ENCODE data around the gene NRF1. TPM values are rescaled to one million over a fixed set of nuclear protein-coding genes. Genes with fewer than 3 reads are reported as not detected.
"Not testable (repeated sequence)": the region's sequence is repeated elsewhere in the genome, so short reads cannot be mapped to it uniquely, and the experiment has no call there.

The NRF1 gene
- total RNA-seq, 1 donor from 2014 or later, result 32.4 TPM

DNA sequence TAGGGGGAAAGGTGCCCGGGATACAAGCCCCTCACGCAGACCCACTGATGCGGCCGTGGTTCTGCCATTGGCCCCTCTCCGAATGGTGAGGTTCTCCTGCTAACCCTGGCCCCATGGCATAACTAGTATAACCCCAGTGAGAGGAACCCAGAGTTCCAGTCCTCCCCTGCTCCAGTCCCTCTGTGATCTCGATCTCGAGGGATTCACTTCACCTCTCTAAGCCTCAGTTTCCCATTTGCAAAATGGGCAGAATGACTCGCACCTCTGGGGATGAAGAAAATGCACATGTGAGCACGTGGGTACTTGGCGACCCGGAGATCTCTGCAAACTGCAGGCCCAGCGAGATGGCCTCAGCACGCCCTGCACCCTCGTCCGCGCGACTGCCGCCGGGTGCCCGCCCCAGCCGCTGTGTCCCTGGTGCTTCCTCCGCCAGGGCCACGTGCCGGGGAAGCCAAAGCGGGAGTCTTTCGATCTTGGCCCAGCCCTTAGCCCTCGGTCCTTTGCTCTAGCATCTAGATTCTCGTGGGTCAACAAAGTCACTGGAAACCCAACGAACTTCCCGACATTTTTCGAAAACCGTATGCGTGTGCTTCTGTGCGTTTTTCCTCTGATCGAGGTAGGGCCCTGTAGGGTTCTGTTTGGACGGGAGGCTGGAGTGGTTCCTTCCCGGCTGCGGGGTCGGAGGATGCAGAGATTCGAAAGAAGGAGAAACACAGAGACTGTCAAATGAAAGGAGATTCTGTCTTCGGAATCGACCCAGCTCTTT is 171.5 kb downstream of the NRF1 start:
- DNase-seq (ENCODE audit: low spot score), result no peak

DNA sequence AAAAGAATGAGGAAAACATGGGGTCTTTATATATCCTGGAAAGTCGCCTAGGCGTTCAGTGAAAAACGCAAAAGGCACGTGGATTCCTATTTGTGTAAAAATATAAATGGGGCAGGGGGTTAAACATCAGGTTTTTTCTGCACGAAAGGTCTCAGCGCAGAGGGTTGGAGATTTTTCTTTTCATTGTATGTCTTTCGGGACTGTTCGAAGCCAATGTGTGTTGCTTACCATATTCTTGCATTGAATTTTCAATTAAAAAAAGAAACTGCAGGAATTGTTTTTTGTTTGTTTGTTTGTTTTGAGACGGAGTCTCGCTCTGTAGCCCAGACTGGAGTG is 172.0 kb downstream of the NRF1 start:
- no peak for DNase-seq (ENCODE audit: low spot score)

DNA sequence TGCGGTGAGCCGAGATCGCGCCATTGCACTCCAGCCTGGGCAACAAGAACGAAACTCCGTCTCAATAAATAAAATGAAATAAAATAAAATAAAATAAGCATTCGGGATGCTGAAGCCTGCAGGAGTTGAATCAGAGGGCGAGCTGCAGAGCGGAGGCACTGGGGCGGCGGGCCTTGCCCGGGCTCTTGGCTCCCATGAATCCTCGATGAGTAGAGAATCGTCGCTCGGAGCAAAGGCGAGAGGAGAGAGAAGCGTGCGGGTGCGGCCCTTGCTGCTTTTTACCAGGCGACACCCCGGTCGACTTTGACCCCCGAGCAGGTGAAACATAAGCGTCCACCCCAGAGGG is 172.9 kb downstream of the NRF1 start:
- DNase-seq (ENCODE audit: low spot score), result no peak

DNA sequence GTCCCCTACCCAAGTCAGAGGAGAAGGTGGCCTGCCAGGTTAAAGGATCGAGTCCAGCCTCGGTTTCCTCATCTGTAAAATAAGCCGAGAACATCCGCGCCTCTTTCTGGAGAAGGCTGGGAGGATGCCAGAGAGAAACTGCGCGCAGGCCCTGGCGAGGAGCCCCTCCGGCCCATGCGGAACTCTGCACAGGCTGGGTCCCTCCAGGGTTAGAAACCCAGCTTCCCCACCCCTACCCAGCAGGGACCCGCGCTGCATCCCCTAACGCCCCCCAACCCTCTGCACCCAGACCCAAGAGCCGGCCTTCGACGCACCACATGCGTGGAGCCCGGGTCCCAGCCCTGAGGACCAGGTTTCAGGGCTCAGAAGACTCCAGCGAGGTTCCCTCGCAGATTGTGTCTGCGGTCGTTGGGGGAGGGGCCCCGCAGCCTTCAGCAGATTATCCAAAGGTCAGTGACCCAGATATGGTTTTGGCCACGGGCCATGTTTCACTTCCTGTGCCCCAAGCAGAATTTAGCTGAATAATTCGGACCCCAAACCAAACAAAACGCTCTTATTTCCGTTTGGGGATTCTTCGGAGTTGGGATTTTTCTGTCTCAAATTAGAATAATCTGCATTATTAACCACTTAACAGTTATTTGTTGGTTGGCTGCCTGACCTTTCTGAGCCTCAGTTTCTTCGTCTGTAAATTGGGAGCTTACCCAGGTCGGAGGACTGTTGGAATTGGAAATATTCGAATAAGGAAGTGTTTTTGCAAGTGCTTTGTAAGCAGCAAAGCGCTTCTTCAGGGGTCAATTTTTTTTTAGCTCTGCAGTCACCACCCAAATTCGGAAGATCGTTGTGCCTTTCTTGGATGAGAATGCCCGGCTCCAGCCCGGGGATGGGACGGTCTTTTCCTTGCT is 173.5 kb downstream of the NRF1 start:
- no peak for DNase-seq (ENCODE audit: low spot score)

DNA sequence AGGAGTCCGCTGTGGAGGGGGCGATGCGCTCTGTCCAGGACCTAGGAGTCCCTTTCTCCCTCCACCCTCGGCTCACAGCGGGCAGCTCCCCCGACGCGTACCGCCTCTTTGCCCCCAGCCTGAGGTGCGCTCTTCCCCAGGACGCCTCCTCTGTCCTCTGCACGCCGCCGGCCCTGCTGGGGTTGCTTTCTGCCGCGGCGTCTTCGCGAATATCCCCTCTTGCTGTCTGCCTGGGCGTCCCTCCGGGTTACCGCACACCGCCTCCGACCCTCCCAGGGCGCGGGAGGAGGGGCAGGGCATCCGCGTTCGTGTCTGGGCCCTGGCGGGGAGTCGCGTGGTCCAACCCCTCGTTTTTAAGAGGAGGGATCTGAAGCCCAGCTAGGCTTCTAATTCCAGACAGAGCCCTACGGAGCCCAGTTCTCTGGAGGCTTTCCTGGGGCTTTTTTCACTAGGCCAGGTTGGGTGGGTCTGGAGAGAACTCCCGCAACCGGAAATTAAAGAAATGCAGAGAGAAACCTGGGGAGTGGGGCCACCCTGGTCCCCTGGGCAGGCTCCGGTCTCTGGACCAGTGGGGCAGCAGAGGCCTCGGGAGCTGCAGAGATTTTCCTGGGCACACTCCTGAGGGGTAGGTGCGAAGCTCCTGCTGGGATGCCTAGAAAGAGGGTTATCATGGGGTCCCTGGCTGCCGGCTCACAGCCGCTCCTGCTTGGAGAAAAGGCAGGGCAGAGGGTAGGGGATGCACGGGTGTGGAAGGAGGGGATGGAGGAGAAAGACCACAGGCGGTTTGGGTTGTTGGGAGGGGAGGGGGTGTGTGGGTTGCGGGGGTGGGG is 174.4 kb downstream of the NRF1 start:
- DNase-seq (ENCODE audit: low spot score), result no peak

DNA sequence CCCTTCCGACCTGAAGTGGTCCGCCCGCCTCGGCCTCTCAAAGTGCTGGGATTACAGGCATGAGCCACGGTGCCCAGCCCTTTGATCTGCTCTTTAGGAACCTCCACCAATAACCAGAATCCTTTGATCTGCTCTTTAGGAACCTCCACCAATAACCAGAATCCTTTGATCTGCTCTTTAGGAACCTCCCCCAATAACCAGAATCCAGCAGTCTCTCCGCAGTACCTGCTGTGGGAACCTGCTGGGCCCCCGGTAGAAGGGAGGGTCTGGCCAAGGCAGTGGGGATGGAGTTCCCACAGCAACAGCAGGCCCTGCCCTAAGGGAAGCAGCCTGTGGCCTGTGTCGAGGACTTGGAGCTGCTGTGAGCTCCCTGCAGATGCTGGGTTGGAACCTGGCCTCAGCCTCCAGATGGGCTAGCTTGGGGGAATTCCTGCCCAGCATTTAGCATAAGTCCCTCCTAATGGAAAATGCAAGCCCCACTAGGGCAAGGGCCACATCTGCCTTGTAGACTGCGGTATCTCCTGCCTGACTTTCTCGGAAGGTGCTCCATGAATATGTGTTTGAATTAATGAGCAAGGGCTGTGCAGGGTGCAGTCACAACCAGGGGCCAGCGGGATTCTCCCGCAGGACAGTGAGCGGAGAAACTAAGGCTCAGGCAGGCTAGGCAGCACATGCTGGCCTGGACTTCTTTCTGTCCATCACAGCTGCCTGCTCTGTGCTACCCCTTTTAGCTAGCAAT is 175.5 kb downstream of the NRF1 start:
- DNase-seq (ENCODE audit: low spot score), result no peak

DNA sequence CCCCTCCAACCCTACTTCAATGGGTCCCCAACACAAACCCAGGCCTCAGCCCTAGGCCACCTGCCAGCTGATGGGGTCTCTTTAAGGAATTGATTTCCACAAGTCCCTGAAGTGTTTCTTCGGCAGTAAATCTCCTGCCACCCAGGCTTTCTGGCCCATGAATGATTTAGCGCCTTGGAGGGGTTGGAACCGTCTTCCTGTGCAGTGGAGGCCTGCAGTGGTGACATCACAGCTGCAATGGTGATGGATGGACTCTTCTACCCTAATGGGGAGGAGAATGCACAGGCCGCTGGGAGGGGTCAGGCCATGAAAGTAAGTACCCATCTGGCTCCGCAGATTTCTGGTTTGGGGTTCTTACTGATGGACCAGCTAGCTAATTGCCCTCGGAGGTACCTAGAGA is 177.5 kb downstream of the NRF1 start:
- no peak for DNase-seq (ENCODE audit: low spot score)

DNA sequence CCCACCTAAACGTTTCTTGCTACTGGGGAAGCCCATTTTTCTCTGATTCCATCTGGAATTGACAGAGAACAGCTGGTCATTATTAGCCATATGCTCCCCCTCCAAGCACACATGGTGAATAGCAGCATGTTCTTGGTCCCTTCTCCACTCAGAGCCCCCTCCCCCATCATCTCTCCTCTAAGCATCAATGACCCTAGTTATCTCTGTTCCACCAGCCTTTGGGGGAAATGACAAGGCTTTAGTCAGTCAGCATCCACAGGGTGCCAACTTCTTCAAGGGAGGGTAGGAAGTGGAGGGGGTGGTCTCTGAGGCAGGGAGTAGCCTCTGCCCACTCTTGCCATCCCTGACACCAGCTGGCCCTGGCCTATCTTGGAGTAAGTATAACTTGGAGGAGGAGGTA is 178.1 kb downstream of the NRF1 start:
- no peak for DNase-seq (ENCODE audit: low spot score)

DNA sequence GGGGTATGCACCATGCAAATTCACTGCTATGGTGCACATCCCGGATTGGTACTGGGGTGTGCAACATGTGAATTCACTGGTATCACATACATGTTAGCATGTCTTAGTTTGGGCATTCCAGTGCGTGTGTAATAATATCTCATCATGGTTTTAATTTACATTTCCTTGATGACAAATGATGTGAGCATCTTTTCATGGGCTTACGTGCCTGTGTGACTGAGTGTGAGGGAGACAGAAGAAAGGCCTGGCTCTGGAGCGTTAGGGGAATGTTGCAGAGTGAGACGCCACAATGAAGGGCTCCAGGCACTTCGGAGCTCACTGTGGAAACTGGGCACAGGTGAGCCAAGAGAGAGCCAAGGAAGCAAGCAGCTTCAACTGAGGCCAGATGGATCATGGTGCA is 178.6 kb downstream of the NRF1 start:
- no peak for DNase-seq (ENCODE audit: low spot score)

DNA sequence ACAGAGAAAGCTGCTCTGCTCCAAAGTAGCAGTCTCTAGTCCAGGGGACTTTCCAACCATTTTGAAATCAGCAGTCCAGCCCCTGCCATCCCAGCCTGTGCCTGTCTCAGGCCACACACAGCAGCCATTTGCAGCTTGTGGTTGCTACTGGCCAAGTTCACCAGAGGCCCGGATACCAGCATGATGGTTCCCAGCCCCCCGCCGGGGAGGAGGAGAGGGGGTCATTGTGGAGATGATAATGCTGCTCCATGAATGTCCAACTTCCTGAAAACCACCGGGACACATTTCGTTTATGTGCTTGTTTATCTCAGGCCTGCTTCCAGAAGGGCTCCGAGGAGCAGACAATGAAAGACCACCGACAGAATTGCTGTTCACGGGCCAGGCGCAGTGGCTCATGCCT is 181.2 kb downstream of the NRF1 start:
- no peak for DNase-seq (ENCODE audit: low spot score)

DNA sequence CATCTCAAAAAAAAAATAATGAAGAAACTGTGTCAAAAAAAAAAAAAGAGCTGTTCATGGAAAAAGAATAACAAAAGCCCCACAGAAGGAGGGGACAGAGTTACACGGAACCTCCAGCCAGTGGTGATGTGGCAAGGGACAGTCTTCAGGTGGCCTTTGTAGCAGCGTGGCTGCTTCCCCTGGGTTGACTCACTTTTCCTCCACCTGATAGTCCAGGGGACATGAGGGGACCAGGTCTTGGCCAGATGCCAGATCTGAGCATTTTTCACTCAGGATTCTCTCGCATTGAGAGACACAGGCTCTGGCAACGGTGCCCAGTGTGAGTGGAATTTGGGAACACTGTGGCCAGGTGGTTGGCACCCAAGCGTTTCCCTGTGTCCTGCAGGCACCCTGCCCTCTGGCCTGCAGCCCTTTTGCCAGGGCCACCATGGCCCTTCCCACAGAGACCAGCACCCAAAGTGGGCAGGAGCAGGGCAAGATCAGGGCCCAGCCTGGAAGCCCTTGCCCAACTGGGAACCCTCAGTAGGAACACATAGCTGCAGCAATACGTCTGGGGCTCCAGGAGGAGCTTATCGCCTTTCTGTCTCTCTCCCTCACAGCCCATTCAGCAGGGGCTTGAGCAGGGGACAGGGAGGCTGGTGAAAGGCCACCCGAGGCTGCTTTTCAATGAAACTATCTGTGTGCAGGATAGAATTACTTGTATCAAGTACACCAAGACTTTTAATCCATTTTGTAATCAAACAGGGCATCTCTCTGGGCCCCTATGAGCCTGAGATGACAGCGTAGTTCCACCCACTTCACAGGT is 182.2 kb downstream of the NRF1 start:
- DNase-seq (ENCODE audit: low spot score), result no peak

DNA sequence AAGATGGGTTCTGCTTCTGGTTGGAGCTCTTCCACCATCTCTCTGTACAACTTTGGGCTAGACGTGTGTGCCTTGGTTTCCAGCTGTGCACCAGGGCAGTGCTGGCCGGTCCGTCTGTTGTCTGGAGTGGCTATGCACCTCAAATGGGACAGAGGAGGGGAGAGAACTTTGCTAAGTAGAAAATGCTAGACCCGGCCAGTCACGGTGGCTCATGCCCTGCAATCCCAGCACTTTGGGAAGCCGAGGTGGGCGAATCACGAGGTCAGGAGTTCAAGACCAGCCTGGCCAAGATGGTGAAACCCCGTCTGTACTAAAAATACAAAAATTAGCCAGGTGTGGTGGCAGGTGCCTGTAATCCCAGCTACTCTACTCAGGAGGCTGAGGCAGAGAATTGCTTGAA is 182.9 kb downstream of the NRF1 start:
- DNase-seq (ENCODE audit: low spot score), result not testable (repeated sequence)

DNA sequence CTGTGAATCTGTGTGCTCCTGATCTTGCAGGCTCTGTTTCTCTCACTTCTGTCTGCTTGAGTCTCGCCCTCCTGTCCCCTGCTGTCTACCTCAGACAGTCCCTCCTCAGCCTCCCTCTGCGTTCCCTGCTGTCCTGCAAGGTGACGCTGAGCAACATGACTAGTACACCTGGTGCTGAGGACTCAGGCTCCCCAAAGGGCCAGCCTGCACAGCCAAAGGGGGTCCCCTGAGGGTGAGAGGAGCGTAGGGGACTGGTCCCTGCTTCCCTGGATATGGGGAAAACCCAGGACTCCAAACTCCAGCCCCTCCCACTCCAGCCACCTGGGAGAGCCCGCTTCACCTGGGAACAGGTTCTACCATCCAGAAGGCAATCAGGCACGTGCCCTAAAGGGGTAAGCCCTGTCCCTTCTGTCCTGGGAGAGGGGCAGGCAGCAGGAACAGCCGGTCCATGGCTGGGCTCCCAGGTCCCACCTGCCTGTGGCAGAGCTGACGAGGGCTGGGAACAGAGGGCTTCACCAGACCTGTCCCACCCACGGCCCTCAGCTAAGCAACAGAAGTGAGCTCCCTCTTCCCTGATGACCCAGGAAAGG is 184.8 kb downstream of the NRF1 start:
- no peak for DNase-seq (ENCODE audit: low spot score)

DNA sequence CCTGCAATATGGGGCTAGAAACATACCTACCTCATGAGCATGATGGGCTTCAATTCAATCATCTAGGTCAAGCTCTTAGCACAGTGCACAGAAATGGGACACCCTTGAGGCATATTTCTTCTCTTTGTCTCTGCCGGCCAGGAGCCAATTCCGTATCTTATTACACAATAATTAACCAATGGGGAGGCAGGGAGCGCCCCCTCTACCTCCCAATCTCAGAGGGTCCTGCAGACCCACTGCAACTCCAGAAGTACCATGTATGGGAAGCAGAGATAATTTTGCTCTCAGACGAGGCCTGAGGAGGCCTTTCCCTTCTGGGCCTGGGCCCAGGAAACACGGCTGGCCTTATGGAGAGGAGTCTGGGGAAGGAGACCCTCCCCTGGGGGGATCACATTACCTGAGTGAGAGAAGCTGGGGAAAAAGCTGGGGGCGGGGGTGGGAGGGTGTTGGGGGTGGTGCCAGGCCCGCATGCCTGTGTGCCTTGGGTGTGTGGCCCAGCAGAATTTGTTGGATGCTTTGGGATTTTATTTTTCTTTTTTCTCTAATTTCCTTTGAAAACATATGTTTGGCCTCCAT is 185.8 kb downstream of the NRF1 start:
- DNase-seq (ENCODE audit: low spot score), result no peak

DNA sequence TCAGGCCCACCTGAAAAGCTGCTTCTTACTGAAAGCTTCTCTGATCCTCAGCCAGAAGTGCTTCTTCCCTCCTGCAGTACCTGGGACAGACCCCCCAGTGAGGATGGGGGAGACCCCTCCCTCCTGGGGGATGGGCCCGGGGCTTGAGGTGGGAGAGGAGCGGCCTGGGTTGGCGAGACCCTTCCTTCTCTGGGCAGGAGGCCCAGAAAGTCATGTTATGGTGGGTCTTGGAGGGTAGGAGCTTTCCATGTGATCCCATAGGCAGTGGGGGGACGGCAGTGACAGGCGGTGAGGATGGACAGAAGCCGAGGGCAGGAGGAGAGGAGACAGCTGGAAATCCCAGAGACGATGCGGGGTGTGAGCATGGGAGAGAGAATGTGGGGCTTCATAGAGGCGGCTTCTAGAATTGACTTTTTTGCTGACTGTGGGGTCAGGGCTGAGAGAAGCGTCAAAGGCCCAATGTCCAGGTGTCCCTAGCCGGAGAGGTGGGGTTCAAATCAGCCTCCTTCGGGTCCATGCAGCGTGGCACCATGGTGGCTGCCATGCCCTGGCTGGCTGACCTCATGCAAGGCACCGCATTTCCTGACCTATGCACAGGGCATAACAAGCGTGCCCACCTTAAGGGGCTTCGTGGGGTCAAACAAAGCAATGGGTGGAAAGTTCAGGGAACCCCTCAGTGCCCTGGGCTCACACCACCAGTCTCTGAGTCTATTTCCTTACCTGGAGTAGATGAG is 187.3 kb downstream of the NRF1 start:
- no peak for DNase-seq (ENCODE audit: low spot score)

DNA sequence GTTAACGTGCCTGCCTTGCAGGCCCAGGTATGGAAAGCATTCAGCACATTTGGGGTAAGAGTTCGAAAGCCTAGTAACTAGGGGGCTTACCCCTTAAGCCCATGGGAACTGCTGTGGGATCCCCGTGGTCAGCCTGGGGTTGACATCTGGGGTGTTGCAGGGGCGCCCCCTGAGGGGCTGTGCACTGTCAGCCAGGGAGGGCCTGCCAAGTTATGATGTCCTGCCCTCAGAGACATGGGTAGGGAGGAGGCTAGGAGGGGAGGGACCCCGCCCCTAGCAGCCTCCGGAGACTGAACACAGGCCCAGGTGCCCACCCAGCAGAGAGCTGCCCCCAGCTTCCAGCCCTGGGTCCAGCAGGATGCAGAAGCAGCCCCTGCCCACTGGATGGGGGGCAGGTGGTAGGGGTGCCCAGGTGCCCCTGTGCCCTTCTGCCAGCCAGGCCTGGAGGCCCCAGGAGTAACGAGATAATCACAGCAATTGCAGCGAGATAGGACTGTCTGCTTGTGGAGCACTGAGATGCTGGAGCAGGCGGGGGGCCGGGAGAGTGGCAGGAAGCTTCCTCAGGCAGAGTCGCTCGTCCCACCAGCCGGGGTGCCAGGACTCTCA is 187.9 kb downstream of the NRF1 start:
- no peak for DNase-seq (ENCODE audit: low spot score)

DNA sequence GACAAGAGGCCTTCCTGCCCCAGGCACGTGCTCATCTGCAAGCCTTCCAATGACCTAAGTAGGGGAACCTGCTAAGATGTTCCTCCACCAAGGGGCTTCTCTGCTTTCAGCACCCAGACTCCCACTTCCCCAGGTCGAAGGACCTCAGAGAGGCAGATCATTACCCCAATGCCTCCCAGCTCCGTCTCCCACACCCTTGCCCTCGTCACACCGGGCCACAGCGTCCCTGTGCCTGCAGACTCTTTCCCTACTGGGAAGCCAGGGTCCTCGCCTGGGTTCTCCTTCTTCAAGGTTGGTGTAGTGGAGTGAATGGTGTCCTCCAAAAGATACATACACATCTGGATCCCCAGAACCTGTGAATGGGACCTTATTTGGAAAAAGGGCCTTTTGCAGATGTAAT is 189.4 kb downstream of the NRF1 start:
- DNase-seq (ENCODE audit: low spot score), result no peak

DNA sequence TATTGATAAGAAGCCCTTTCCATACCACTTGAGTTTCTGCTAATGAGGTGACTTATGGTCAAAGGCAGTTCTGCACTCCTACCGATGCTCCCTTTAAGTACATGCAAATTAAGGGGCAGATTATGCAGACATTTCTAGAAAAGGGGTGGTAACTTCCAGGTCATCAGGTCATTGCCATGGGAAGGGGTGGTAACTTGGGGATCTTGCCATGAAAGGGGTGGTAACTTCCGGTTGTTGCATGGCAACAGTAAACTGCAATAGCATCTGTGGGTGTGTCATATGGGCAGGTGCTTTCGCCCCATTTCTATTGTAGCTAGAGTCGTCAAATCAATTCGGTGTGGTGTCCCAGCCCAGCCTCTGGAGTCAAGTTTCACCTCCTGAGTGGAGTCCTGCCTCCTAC is 190.4 kb downstream of the NRF1 start:
- no peak for DNase-seq (ENCODE audit: low spot score)

DNA sequence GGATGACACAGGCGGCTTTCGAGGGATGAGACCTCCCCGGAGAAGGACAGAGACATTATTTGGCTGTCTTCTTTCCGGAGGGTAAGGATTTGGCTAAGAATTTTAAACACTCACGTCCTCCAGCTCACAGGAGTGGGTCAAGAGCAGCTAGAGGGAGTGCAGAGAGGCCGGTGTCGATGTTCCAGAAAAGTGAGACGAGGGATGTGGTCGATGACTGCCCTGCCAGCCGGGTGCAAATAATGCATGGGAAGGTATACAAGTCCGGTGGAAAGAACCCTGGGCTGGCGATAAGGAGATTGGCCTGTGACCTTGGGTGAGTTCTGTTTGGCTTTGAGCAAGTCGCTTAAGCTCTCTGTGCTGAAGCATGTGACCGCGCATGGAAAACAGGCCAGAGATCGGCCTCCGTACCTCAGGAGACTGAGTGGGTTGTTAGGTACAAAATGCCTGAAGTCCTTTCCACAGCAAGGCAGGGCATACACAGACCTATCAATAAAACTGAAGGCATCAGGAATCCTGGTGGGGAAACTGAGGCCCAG is 192.1 kb downstream of the NRF1 start:
- DNase-seq (ENCODE audit: low spot score), result no peak
